Epidermal melanocyte (primary cell): ENCODE data around the gene HSPH1.
"Not testable (repeated sequence)": the region's sequence is repeated elsewhere in the genome, so short reads cannot be mapped to it uniquely, and the experiment has no call there.

Experiments
- DNase-seq: peaks from one replicate; pipeline ENCODE4 v3.0.0; 2011; ENCODE audit warnings: low spot score; ENCODE audit not compliant: insufficient read length

Gene HSPH1

DNA sequence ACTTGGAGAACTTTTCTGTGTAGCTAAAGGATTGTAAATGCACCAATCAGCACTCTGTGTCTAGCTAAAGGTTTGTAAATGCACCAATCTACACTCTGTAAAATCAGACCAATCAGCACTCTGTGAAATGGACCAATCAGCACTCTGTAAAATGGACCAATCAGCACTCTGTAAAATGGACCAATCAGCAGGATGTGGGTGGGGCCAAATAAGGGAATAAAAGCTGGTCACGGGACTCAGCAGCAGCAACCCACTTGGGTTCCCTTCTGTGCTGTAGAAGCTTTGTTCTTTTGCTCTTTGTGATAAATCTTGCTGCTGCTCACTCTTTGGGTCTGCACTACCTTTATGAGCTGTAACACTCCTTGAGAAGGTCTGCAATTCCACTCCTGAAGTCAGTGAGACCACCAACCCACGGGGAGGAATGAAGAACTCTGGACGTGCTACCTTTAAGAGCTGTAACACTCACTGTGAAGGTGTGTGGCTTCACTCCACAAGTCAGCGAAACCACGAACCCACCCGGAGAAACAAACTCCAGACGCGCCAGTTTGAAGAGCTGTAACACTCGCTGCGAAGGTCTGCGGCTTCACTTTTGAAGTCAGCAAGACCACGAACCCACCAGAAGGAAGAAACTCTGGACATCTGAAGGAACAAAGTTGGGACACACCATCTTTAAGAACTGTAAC is 16.2 kb upstream of the HSPH1 start:
- DNase-seq: not testable (repeated sequence)

DNA sequence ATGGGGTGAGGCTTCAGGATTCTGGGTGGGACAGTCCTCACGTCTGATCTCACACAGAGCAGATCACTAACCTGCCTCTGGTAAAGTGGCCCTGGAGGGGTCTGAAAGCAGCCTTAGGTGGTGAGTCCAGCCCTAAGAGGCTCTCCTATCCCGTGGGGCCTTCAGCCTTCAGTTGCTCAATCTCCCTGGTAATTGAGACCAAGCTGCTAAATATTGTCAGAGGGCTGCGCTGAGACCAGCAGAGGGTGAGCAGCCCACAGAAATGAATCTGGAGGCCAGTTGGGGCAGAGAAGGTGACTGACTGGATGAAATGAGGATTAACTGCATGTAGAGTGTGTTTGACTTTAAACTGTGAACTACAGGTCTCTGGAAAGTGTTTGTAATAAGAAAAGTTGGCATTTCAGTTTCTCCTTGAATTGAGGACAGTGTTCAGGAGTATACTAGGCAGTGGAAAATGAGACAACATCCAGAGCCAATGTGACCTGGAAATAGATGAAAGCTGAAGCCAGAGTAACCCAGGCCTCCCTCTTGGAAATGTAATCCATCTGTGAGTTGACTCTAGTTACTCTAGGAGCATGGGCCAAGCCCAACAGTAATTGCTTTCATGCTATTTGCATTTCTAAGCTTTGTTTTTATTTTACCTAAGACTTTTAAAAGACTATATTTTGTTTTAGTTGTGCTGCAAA is 14.3 kb upstream of the HSPH1 start:
- DNase-seq: no peak

DNA sequence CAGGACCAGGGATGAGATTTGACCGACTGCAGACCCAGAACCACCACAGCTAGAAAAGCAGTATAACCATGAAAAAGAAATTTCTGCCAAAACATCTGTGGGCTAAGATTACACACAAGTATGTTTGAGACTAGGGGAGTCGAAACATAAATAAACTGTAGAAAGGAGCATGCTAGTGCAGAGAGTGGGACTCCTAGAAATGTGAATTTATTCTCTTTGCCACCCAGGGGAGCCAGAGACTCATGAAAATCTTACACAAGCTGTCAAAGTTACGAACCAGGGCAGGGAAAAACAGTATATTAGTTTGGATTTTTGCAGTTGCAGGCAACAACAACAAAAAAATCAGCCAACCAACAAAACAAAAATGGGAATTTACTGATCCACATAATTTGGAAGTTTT is 12.3 kb upstream of the HSPH1 start:
- DNase-seq: no peak

DNA sequence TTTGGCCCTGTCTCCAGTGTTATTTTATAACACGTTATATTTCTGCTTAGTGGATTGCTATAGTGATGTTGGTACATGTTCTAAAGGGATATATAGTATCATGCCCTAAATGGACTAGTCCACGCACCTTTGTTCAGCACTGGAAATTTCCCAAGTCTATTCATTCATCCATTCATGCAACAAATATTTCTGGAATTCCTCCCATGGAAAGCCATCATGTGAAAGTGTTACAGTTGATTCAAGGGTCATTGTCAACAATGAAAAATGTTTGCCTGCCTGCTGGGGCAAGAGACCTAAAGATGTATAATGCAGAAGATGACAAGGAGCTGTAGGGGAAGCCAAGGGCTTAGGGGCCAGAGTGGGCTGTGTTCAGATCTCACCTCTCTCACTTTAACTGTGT is 10.8 kb upstream of the HSPH1 start:
- DNase-seq: no peak

DNA sequence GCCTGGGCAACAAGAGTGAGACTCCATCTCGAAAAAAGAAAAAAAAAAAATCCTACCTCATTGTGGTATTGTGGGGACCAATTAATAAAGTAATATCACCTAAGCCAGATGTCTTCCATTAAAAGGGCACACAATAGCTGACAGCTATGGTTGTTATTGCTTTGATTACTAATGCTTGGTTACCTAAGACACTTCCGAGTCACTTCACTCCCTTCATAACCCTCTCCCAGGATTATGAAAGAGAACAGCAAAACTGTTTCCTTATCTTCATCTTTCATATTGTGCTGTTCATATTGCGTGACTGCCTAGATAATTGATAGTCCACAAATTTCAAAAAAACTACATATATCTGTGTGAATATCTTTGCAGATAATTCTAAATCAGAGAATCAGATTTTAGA is 10.3 kb upstream of the HSPH1 start:
- no peak for DNase-seq

DNA sequence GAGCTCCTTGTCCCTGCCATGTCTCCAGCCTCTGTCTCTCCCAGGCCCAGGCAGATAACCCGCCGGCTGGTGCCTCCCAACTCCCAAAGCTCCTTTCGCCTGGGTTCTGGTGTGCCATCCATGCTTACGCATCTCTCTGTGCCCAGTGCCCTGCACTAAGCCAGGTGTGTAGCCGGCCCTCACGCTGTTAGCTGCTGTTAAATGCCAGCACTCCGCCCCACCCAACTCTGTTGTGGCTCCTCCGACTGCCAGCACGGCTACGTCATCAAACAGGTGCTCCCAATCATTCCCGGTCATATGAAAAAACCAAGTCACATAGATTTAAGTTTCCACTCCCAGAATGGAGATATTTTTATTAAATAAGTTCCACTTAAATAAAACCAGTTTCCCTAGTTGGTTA is 7.0 kb upstream of the HSPH1 start:
- DNase-seq: no peak

DNA sequence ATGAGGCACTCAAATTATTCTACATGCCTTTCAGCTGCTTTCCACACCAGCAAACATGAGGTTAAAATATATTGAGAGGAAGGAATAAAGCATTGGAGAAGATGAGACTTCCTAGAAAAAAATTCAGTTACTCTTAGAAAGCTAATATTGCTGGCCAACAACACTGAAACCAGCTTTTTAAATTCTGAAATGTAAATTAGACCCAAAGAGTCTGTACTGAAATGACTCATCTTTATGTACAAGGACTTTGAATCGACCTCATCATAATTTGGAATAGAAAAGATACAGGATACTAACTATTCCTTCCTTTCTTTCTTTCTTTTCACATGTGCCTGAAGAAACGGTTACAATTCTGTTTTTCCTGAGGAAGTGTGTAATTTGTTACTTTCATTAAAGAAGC is 6.5 kb upstream of the HSPH1 start:
- no peak for DNase-seq

DNA sequence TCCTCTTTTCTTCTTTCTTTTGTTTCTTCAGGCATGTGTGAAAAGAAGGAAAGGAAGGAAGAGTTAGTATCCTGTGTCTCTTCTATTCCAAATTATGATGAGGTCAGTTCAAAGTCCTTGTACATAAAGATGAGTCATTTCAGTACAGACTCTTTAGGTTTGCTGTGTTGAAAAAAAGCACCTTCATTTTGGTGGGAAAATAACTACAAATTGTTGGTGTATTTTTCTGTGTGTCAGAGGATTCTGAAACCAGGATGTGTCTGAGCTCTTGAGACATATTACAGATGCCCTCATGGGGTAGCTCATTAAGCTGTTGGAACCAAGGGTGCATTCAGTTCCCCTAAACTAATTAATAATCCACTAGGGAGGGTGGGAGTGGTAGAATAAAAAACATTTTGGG is 5.8 kb upstream of the HSPH1 start:
- DNase-seq: no peak

DNA sequence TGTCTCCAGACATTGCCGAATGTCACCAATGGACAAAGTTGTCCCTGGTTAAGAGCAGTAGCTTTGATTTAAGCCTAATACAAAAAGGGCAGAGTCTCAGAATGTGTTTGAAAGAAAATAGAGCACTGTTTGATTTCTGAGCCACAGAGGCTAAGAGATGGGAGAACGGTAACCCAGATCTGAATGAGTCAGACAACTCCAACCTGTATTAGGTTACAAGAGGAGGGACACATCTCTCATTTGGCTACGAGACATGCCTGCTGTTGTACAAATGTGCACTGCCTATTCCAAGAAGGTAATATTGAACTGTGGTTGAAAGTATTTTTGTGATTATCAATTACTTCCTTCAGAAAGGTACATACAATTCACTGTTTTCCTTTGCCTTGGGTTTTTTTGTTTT is 4.9 kb upstream of the HSPH1 start:
- DNase-seq: no peak

DNA sequence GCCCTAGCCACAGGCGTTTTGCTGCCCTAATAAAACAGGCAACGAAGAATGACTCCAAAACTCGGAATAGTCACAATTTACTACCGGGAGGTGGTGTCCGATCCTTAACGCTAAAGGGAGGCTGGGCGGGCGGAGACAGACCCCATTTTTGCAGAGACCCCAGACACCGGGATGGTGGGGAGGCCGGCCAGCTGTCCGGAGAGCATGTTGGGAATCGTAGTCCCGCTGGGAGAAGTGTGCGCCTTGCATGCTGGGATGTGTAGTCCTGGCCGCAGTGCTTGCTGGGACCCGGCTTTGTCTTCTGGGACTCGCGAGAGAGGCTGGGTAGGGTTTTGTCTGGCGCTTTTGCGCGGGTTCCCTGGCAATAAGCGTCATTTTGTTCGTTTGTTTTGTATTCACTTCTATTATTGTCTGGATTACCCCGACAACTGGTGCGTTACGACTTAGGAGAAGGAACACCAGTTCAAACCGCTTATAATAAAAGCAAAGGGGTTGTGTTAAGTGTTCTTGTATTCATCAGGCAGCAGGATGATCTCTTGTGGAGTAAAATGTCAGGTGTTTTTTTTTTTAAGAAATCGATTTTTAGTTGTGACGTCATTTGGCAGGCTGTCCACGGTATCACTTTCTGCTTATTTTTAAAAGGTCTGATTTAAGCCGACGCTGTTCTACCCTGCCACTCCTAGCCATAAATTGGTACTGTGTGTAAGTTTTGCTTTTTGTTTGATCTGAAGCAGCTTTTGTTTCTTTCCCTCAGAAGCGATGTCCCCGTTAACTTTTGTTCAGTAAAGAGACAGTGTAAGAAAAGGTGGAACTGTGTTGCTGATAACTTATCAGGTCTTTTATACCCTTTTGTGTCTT is 676 bp upstream of the HSPH1 start:
- DNase-seq: peak; percentile 88

DNA sequence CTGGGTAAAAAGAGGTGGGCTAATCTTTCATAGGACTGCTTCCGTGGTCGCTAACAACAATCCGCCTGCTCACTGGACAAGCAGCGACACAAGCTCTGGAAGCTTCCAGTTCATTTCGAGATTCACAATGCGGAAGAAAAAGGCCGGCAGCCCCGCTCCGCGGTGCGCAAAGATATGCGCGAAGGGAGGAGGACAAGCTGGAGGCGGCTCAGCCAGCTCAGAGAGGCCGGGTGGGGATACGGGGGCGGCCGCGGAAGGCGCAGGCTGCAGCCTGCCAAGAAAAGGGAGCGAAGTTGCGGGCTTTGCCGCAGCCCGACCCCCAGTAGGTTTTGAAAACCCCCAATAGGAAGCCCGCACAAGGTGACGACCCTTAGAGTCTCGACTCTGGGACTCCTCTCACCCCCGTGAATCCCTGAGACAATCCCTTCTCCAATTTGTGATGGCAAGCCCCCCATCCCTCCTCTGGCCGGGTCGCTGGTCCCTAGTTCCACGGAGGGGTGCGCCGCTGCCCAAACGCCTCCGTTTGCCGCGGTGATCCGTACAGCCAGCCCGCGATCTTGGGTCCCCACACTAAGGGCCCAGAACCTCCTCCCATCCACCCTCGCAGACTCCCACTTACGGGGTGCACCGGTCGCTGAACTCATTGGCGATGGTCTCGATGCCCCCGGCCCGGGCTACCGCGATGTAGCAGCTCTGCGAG is 697 bp downstream of the HSPH1 start:
- no peak for DNase-seq

DNA sequence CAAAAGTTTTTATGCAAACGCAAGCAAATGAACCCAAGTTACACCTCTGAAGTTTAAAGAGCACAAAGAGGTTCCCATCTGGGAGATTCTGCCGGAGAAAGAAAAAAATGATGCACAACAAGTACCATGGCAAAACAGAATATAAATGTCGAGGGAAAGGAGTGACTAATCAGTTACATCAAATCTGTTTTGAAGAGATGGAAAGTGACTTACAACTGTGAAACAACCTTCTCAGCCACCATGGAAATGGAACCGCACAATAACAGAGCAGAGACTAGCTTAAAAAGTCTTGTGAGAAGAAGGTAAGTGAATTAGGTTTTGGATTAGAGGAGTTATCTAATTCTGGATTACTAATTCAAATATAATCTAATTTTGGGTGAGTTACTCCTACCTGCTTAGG is 2.4 kb downstream of the HSPH1 start:
- DNase-seq: no peak

DNA sequence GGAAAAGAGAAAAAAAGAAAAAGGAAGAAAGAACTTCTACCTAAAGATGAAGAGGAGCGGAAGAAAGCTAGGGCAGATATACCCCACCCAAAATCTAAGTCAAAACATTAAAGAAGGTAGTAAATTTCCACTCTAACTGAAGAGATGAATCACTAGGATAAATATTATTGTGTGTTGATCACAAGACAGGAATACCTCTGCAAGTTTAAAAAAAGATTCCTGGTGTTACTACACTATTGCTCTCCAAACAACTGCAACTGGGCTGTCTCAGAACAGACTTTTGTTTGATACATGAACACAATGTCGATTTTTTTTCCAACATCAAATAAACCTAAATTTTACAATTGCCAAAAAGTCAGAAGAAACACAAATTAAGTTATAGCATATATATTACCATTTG is 6.8 kb downstream of the HSPH1 start:
- DNase-seq: no peak

DNA sequence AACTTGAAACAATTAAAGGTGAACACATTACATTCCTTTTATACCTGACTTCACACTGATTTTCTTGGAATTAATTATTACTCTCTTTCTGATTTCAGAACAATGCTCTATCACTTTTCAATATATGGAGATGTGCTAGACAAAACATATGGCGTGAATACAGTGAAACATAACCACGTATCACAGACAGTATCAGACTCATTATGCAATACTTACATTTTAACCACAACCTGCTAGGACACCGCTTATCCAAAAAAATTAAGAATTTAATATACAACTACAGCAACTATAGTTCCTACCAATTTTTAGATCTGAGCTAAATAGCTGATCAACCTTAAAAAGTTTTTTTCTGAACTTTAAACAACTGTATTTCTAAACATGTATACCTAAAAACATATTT is 9.9 kb downstream of the HSPH1 start:
- DNase-seq: no peak

DNA sequence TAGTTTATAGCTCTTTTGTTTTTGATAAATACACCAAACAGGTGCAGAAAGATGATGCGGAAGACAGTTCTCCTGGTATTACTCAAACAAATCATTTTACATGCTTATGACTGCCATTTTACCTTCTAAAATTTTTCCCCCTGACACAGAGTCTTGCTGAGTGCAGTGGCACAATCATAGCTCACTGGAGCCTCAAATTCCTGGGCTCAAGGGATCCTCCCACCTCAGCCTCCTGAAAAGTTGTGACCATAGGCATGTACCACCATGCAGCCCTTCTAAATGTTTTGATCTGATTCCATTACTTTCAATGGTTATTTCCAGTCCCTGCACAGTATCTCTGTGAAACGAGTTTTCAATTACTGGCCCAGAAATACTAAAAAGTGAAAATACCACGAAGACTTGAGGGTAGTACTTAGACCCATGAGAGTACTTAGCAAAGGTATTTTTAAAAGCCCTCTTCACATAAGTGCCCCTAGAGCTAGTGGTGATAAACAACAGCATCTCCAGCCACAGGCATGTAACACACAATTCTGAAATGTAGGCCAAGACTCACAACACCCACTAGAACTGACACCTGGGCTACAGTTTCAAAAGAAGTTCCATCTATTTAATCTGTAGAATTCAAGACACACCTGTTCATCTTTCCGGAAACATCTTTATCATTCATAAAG is 11.3 kb downstream of the HSPH1 start:
- no peak for DNase-seq

DNA sequence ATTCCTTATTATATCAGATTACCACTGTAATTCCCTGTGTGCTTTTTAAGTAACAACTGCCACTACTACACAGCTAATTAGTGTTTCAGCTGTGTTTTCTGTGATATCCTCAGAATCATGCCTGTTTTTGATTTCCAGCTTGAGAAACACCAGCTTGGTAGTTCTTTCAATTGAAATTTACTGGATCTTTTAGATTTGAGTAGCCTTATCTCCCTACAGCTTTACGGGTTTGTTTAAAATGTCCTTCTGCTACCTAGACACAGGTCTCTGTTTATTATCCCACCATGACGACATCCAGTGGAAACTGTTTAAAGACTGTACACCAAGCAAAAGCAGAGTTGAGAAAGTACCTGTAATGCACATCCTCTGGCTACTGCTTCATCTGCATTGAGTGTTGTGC is 12.1 kb downstream of the HSPH1 start:
- no peak for DNase-seq

DNA sequence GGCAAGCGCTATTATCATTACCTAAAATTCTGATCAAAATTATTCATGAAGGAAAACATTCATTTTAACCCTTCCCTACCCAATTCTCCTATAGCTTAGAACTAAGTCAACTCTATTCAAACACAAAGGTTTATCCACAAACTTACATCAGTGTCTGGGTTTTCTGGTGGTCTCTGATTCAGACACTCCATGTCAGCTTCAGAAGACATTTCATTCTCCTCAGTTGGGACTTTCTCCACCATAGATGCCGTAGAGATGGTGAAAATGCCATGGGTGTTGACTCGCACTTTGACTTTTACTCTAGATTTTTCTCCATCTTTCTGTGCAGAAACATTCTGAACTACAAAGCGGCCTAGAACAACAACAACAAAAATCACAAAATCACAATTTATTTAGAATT is 16.3 kb downstream of the HSPH1 start:
- DNase-seq: no peak

DNA sequence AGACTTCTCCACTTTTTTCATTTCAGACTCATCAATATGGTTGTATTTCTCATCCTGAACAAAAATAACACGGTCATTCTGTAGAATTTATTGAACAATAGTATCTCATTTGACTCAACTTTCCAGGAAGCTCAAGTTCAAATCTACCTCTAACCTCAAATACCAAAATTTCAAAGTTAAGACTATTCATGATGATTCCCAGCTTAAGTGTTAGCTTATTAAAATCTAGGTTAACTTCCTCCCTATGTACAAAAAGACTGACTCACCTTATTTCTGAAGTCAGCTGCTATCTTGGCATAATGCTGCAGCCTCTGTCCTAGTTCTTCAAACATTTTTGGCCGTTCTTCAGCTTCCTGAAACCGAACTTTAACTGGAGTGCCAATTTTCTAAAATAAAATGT is 23.2 kb downstream of the HSPH1 start:
- DNase-seq: no peak

DNA sequence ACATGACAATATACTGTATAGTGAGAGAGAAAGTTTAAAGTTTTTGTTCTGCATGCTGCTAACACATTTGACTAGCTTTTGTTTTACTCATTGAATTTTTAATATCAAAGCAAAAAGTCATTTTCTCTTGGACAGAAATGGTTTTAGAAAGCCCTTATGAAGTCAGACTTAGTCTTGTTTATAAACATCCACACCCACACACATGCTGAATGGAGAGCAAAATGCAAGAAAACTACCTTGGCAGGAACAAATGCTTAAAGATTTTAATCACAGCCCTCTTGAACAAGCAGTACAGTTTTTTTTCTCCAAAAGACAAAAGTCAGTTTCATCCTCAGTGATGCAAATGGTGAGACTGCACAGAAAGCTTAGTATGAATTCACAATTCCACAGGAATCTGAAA is 25.0 kb downstream of the HSPH1 start:
- DNase-seq: no peak

DNA sequence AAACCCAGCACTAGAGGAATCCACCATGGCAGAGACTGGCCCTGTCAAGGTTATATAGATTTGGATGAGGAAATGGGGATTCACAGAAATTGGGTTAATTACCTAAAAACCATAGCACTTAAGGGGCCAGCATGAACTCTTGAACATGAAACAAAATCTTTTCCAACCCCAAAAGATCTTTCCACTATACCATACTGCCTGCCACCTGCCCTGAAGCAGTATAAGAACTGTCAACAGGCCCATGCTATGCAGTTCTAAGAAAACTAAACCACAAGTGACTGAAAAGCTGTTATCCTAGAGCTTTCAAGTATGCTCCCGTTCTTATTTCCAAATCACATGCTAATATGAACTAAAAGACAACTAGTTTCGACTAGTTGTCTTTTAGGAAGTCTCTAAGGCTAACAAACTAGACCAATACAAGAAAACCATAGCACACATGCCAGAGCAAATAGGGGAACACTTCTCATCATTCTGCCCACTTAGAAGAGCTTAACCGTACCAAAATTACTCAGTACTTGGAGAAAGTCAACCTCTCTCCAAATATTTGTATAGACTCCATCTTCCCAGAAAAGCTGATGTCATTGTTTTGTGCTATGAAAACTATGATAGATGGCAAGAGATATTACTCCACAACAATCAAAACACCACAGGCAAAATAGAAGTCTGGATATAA is 27.5 kb downstream of the HSPH1 start:
- no peak for DNase-seq

DNA sequence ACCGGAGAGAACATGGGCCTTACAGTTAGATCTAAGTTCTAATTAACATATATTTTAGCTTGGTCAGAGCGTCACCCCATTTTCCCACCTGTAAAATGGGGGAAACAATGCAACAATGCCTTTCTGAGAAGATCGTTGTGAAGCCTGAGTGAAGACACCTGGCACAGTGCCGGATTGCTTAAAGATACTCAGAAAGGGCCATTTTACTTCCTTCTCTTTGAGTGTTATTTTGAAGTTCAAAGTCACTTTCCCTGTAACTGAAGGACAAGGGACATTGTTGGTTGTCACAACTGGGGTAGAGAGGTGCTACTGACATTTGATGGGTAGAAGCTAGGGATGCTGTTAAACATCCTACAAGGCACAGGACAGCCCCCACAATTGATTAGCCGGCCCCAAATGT is 28.1 kb downstream of the HSPH1 start:
- DNase-seq: no peak
